ENCODE measurements around the gene HGD. TPM values are rescaled to one million over a fixed set of nuclear protein-coding genes. Genes with fewer than 3 reads are reported as not detected.

The HGD gene
- total RNA-seq, 4 donors from 2014 or later: 20.9 to 87.7 (median 73.2) TPM

- TF ChIP-seq, protein P1, sequence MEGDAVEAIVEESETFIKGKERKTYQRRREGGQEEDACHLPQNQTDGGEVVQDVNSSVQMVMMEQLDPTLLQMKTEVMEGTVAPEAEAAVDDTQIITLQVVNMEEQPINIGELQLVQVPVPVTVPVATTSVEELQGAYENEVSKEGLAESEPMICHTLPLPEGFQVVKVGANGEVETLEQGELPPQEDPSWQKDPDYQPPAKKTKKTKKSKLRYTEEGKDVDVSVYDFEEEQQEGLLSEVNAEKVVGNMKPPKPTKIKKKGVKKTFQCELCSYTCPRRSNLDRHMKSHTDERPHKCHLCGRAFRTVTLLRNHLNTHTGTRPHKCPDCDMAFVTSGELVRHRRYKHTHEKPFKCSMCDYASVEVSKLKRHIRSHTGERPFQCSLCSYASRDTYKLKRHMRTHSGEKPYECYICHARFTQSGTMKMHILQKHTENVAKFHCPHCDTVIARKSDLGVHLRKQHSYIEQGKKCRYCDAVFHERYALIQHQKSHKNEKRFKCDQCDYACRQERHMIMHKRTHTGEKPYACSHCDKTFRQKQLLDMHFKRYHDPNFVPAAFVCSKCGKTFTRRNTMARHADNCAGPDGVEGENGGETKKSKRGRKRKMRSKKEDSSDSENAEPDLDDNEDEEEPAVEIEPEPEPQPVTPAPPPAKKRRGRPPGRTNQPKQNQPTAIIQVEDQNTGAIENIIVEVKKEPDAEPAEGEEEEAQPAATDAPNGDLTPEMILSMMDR (IDR thresholded peaks at IDR 0.05): no peak
- TF ChIP-seq POLR2A (IDR thresholded peaks at IDR 0.05) (no peak), POLR2AphosphoS5 (IDR thresholded peaks at IDR 0.05) (no peak), EP300 (IDR thresholded peaks at IDR 0.05; ENCODE audit: low read depth) (no peak)
- H3K4me1 ChIP-seq: peaks cover 0 to 21% (median 6%) of the 10 kb centered on the region in 4 donors
- intact Hi-C loops (cut with DNase I; ENCODE audit: low total_unique reads) (no loop called here), in situ Hi-C loops (cut with MboI; ENCODE audit: low pct_ligation_motif_present in 1 of 4, low pct_unique_long_range_greater_than_20kb in 1 of 4, low sequenced_read_pairs in 3 of 4) (no loop called here)
- 65 to 73% methylated on average over 5 of the region's 5 CpGs for WGBS, 2 donors (ENCODE audit: low coverage in 1 of 2)
- H3K27ac ChIP-seq: no peak overlapping the region
- no peaks in the 10 kb centered on the region for H3K27me3 ChIP-seq
- DNase-seq: no peak
- no peaks in the 10 kb centered on the region for H3K9me3 ChIP-seq
- H3K36me3 ChIP-seq: no peaks in the 10 kb centered on the region
- no peak overlapping the region for H3K4me3 ChIP-seq
Measured at GRCh38 chr3:120661945-120662344, 20.1 kb downstream of the HGD start.

- Histone ChIP-seq H3K27me3 (no peaks in the 10 kb centered on the region), H3K4me1 (peaks cover 0 to 21% (median 6%) of the 10 kb centered on the region in 4 donors), H3K9me3 (no peaks in the 10 kb centered on the region), H3K36me3 (no peaks in the 10 kb centered on the region), H3K27ac (no peak overlapping the region), H3K4me3 (no peak overlapping the region)
- intact Hi-C loops (cut with DNase I; ENCODE audit: low total_unique reads) (no loop called here), in situ Hi-C loops (cut with MboI; ENCODE audit: low pct_ligation_motif_present in 1 of 4, low pct_unique_long_range_greater_than_20kb in 1 of 4, low sequenced_read_pairs in 3 of 4) (no loop called here)
- 21 to 26% methylated on average over 2 of the region's 2 CpGs for WGBS, 2 donors (ENCODE audit: low coverage in 1 of 2)
- DNase-seq: no peak
- TF ChIP-seq POLR2AphosphoS5 (IDR thresholded peaks at IDR 0.05): no peak
- TF ChIP-seq, protein P1 (IDR thresholded peaks at IDR 0.05): no peak
- TF ChIP-seq POLR2A (IDR thresholded peaks at IDR 0.05): no peak
- no peak for TF ChIP-seq EP300 (IDR thresholded peaks at IDR 0.05; ENCODE audit: low read depth)
Measured at GRCh38 chr3:120661106-120661905, 20.7 kb downstream of the HGD start.

DNA sequence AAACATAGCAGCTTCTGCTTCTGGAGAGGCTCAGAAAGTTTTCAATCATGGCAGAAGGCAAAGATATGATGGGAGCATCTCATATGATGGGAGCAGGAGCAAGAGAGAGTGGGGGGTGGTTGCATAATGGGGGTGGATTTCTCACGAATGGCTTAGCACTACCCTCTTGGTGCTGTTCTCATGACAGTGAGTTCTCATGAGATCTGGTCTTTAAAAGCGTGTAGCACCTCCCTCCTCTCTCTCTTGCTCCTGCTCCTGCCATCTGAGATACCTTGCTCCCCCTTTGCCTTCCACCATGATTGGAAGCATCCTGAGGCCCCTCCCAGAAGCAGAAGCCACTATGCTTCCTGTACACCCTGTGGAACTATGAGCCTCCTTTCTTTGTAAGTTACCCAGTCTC lies 22.2 kb downstream of the HGD start:
- DNase-seq: no peak
- H3K27me3 ChIP-seq: no peaks in the 10 kb centered on the region
- no peaks in the 10 kb centered on the region for H3K9me3 ChIP-seq
- in situ Hi-C loops (cut with MboI; ENCODE audit: low pct_ligation_motif_present in 1 of 4, low pct_unique_long_range_greater_than_20kb in 1 of 4, low sequenced_read_pairs in 3 of 4): no loop called here
- intact Hi-C loops (cut with DNase I; ENCODE audit: low total_unique reads): no loop called here
- WGBS, 2 donors (ENCODE audit: low coverage in 1 of 2): 88% methylated on average over 2 of the region's 2 CpGs; no CpG with 5 or more reads in 1 of the 2 donors
- peaks cover 0 to 21% (median 6%) of the 10 kb centered on the region in 4 donors for H3K4me1 ChIP-seq
- no peak overlapping the region for H3K4me3 ChIP-seq
- TF ChIP-seq EP300 (IDR thresholded peaks at IDR 0.05; ENCODE audit: low read depth) (no peak), POLR2A (IDR thresholded peaks at IDR 0.05) (no peak), POLR2AphosphoS5 (IDR thresholded peaks at IDR 0.05) (no peak)
- TF ChIP-seq, protein P1 (IDR thresholded peaks at IDR 0.05): no peak
- H3K36me3 ChIP-seq: no peaks in the 10 kb centered on the region
- H3K27ac ChIP-seq: no peak overlapping the region

DNA sequence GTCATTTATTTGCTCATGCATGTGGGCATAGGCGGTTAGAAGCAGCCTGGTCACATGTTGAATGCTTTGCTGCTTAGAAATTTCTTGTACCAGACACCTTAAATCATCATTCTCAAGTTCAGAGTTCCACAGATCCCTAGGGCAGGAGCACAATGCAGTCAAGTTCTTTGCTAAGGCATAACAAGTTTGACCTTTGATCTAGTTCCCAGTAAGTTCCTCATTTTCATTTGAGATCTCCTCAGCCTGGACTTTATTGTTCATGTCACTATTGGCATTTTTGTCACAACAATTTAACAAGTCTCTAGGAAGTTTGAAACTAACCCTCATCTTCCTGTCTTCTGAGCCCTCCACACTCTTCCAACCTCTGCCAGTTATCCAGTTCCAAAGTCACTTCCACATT lies 22.8 kb downstream of the HGD start:
- H3K9me3 ChIP-seq: no peaks in the 10 kb centered on the region

More for the DNA sequence above, 22.8 kb downstream of the HGD start:
- 71 to 89% methylated on average over 1 of the region's 1 CpG for WGBS, 2 donors (ENCODE audit: low coverage in 1 of 2)
- TF ChIP-seq POLR2A (IDR thresholded peaks at IDR 0.05): no peak
- TF ChIP-seq, protein P1 (IDR thresholded peaks at IDR 0.05): no peak
- TF ChIP-seq EP300 (IDR thresholded peaks at IDR 0.05; ENCODE audit: low read depth): no peak
- no peak for TF ChIP-seq POLR2AphosphoS5 (IDR thresholded peaks at IDR 0.05)
- no peaks in the 10 kb centered on the region for H3K36me3 ChIP-seq
- no peak overlapping the region for H3K27ac ChIP-seq
- in situ Hi-C loops (cut with MboI; ENCODE audit: low pct_ligation_motif_present in 1 of 4, low pct_unique_long_range_greater_than_20kb in 1 of 4, low sequenced_read_pairs in 3 of 4) (no loop called here), intact Hi-C loops (cut with DNase I; ENCODE audit: low total_unique reads) (no loop called here)
- H3K4me1 ChIP-seq: peaks cover 0 to 21% (median 6%) of the 10 kb centered on the region in 4 donors
- DNase-seq: no peak
- no peak overlapping the region for H3K4me3 ChIP-seq
- H3K27me3 ChIP-seq: no peaks in the 10 kb centered on the region
